ENCODE results near the gene NEDD8.

The NEDD8 gene

GRCh38 chr14:24232121-24232644 is at the start of gene NEDD8:
TSS of gene NEDD8 (minus strand) at chr14:24232367. CDS start at chr14:24232267, 100 bp downstream.
- in situ Hi-C loops (cut with HindIII; ENCODE audit: low pct_ligation_motif_present, low sequenced_read_pairs), result no loop called here
- Histone ChIP-seq H3K4me3 (ENCODE audit: low read depth, low read length) (peak within 1 kb of the TSS; percentile 93), H3K27ac (peak within 1 kb of the TSS; percentile 85), H3K27me3 (replicated peaks) (no peaks in the 10 kb centered on the region), H3K36me3 (replicated peaks) (peaks cover 20% of the 10 kb centered on the region)
- no peak for TF ChIP-seq CTCF (IDR thresholded peaks at IDR 0.05; ENCODE audit: low read depth, low read length, missing control alignments)
- DNase-seq, result peak; percentile 98

- in situ Hi-C loops (cut with HindIII; ENCODE audit: low pct_ligation_motif_present, low sequenced_read_pairs), result no loop called here
These were observed 49.5 kb upstream of the NEDD8 start for GRCh38 chr14:24281636-24282035.

GRCh38 chr14:24280797-24281460 is 48.8 kb upstream of the NEDD8 start:
- H3K27ac ChIP-seq, result no peak overlapping the region
- in situ Hi-C loops (cut with HindIII; ENCODE audit: low pct_ligation_motif_present, low sequenced_read_pairs), result no loop called here
- no peaks in the 10 kb centered on the region for H3K27me3 ChIP-seq (replicated peaks)
- H3K4me3 ChIP-seq (ENCODE audit: low read depth, low read length), result no peak overlapping the region
- no peaks in the 10 kb centered on the region for H3K36me3 ChIP-seq (replicated peaks)
- no peak for TF ChIP-seq CTCF (IDR thresholded peaks at IDR 0.05; ENCODE audit: low read depth, low read length, missing control alignments)
- DNase-seq, result no peak

More at GRCh38 chr14:24281636-24282035, 49.5 kb upstream of the NEDD8 start:
- DNase-seq, result no peak
- no peaks in the 10 kb centered on the region for H3K36me3 ChIP-seq (replicated peaks)
- H3K4me3 ChIP-seq (ENCODE audit: low read depth, low read length), result no peak overlapping the region
- H3K27ac ChIP-seq, result no peak overlapping the region
- H3K27me3 ChIP-seq (replicated peaks), result no peaks in the 10 kb centered on the region
- TF ChIP-seq CTCF (IDR thresholded peaks at IDR 0.05; ENCODE audit: low read depth, low read length, missing control alignments), result no peak

DNA sequence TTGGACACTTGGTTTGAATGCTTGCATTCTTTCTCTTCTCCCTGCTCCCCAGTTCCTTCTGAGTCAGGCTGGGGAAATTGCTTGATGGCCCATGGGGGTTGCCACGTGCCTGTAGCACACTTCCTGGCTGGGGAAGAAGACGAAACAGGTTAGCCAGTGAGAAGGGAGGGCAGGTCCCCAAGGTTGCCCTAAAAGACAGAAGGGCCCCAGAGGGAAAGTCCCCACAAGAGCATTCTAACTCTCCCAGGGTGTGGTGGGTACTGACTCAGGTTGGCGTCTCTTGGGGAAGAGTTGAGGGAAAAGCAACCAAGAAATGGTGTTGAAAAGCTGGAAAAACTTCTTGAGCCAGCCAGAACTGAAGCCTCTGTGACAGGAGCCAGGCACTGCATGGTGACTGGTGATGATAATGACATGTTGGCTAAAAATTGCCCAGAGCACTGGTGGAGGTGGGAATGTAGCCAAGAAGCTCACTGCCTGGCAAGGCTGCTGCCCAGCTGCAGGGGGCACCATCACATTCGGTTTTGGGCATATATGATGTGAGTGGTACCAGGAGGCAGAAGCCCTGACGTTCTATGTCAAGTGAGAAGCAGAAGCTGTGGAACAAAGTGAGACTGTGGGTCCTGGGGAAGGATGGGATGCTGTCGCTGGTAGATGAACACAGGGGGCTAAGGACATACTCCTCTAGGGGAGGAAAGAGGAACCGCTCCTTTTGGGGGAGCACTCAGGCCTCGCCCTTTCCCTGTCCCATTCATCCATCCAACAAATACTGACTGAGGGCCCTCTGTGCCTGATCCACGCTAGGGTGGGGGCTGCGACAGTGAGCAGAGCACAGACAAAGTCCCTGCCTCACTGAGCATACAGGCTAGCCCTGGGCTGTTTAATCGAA is 47.4 kb upstream of the NEDD8 start:
- no peaks in the 10 kb centered on the region for H3K27me3 ChIP-seq (replicated peaks)
- no peak for DNase-seq
- no peak overlapping the region for H3K27ac ChIP-seq
- in situ Hi-C loops (cut with HindIII; ENCODE audit: low pct_ligation_motif_present, low sequenced_read_pairs), result no loop called here
- H3K36me3 ChIP-seq (replicated peaks), result no peaks in the 10 kb centered on the region
- H3K4me3 ChIP-seq (ENCODE audit: low read depth, low read length), result no peak overlapping the region
- peak; percentile 24 for TF ChIP-seq CTCF (IDR thresholded peaks at IDR 0.05; ENCODE audit: low read depth, low read length, missing control alignments)

- no peak overlapping the region for H3K27ac ChIP-seq
These were observed 46.3 kb upstream of the NEDD8 start for GRCh38 chr14:24278424-24278823.

More at GRCh38 chr14:24278424-24278823, 46.3 kb upstream of the NEDD8 start:
- in situ Hi-C loops (cut with HindIII; ENCODE audit: low pct_ligation_motif_present, low sequenced_read_pairs), result no loop called here
- no peaks in the 10 kb centered on the region for H3K36me3 ChIP-seq (replicated peaks)
- H3K27me3 ChIP-seq (replicated peaks), result no peaks in the 10 kb centered on the region
- no peak for TF ChIP-seq CTCF (IDR thresholded peaks at IDR 0.05; ENCODE audit: low read depth, low read length, missing control alignments)
- H3K4me3 ChIP-seq (ENCODE audit: low read depth, low read length), result no peak overlapping the region
- DNase-seq, result no peak

Data from brain microvascular endothelial cell (primary cell).